HG03342 (cell line): ENCODE data around the gene TBK1.
"Not testable (repeated sequence)": the region's sequence is repeated elsewhere in the genome, so short reads cannot be mapped to it uniquely, and the experiment has no call there.

ENCODE experiments used
- ATAC-seq: cut with Tn5 transposase; IDR thresholded peaks from one replicate; pipeline ENCODE4 v1.9.1; 2021; ENCODE audit warnings: mild to moderate bottlenecking, moderate library complexity; ENCODE audit not compliant: unreplicated experiment

TBK1 gene

DNA sequence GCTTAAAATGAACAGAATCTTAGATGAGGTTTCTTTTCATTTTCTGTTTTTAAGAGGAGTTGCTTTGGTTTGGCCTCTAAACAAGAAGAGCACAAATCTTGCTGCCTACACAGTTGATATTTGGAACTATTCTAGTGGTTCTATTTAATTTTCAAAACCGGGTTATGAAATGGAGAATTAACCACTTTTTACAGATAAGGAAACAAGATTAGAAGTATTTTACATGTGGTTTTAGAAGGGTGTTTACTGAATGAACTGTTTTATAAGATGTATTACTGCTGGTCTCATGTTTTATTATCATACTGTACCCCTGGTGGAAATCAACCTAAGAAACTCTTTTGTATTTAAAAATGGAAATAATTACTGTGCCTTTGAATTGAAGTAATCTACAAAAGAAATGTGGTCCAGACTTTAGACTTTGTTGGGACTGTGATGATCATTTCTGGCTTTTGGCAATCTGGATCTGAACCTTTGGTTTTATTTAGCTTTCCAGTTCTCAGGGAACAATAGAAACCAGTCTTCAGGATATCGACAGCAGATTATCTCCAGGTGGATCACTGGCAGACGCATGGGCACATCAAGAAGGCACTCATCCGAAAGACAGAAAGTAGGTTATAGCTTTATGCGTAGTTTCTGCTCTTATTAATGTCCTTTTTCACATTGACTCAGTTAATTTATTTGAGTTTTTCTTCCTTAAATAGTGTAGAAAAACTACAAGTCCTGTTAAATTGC lies 43.2 kb downstream of the TBK1 start:
- ATAC-seq: no peak

- no peak for ATAC-seq
Measured at GRCh38 chr12:64496839-64497400, 45.0 kb downstream of the TBK1 start.

DNA sequence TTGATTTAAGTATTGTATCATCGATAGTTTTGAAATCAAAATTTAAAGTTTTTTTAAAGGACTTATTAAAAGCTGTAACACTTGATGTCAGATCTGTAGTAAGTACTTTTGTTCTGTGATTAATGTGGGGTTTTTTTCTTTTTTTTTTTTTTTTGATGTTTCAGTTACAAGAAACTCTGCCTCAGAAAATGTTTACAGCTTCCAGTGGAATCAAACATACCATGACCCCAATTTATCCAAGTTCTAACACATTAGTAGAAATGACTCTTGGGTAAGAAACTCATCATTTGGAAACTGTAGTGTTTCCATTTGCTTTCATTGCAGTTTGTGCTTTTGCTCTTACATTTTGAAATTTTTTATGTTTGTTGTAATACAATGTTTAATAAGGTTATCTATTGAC lies 45.6 kb downstream of the TBK1 start:
- ATAC-seq: no peak

- ATAC-seq: no peak
Measured at GRCh38 chr12:64497903-64498302, 46.0 kb downstream of the TBK1 start.

GRCh38 chr12:64500394-64500793 lies 48.5 kb downstream of the TBK1 start:
- ATAC-seq: no peak

- no peak for ATAC-seq
Measured at GRCh38 chr12:64501486-64501885, 49.6 kb downstream of the TBK1 start.

DNA sequence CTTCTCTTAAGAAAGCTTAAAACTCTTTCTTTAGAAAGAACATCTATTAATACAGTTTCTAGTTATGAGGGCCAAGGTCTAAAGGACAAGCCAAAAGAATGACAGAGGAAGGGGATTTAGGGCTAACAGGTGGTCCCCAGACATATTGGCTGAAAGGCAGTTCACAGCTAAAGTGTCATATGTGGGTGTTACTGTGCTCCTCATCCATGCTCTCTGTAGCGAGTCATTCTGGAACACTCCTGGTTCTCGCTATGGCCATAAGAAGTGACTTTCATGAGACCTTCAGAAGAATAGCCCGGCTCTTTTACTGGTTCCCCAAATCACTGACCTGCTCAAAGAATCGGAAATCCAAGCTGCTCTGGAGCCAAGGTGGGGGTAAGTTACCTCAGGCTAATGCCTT lies 55.0 kb downstream of the TBK1 start:
- ATAC-seq: no peak

- no peak for ATAC-seq
Measured at GRCh38 chr12:64510667-64511066, 58.7 kb downstream of the TBK1 start.

DNA sequence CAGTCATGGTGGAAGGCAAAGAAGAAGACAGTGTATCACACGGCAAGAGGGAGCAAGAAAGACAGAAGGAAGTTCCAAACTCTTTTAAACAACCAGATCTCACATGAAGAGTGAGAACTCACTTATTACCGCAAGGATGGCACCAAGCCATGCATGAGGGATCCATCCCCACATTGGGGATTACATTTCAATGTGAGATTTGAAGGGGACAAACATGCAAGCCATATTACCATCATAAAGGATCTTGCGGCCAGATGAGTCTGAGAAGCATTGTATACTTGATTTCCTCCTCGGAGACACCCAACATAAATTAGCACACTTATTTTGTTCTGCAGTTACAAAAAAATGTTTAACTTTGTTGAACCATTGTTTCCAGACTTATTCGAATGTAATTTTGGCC lies 66.5 kb downstream of the TBK1 start:
- no peak for ATAC-seq

- no peak for ATAC-seq
Measured at GRCh38 chr12:64521833-64522232, 69.9 kb downstream of the TBK1 start.

- ATAC-seq: no peak
Measured at GRCh38 chr12:64522316-64522715, 70.4 kb downstream of the TBK1 start.

DNA sequence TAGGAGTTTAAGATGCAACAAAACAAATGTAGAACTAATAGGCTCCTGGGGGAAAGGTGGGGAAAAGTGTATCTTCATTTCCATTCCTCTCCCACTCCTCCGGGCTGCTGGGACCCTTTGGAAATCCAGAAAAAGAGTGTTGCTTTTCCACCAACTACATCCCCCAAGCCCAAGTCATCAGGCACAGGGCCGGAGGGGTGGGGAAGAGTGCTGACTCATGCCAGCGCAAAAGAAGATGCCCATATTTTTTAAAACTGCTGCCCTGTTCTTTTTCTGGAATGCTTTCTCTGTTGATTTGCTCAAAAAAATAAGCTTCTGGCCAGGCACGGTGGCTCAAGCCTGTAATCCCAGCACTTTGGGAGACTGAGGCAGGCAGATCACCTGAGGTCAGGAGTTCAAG lies 70.9 kb downstream of the TBK1 start:
- ATAC-seq: no peak

DNA sequence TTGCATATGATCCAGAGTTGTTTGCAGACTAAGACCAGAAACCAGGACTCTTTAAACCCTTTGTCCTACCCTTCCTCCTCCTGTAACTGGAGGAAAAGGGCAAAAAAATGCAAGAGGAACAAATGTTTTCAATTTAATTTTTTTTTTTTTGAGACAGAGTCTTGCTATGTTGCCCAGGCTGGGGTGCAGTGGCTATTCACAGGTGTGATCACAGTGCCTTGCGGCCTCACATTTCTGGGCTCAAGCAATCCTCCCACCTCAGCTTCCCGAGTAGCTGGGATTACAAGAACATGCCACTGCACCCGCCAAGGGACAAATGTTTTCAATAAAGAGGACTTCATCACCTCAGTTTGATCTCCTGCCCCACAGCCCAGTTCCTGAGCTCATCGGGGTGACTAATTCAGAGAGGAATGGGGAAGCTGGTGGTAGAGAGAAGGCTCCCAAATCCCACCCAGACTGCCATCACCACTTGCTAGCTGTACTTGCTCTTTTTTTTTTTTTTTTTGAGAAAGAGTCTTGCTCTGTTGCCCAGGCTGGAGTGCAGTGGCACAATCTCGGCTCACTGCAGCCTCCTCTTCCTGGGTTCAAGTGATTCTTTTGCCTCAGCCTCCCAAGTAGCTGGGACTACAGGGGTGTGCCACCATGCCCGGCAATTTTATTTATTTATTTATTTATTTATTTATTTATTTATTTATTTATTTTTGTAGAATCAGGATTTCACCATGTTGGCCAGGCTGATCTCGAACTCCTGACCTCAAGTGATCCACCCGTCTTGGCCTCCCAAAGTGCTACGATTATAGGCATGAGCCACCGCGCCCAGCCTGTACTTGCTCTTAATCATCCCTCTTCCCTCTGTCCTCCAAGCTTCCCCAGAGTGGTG lies 71.9 kb downstream of the TBK1 start:
- ATAC-seq: not testable (repeated sequence)

- ATAC-seq: no peak
Measured at GRCh38 chr12:64525461-64526160, 73.7 kb downstream of the TBK1 start.

- ATAC-seq: no peak
Measured at GRCh38 chr12:64526859-64527258, 74.9 kb downstream of the TBK1 start.

DNA sequence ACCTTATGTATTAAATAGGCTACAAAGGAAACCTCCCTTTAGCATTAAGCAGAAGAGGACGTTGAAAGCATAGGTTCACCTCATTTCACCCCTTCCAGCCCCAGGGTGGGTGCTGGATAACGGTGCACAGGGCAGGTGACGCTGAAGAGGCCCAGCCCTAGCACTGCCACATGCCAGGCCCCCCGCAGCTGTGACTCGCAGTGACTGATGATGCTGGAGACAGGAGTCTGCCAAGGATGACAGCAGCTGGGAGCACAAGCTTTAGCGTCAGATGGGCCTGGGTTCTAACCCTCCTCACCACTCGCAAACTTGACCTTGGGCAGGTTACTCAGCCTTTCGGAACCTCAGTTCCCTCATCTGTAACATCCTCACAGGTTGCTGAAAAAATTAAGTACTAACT lies 76.7 kb downstream of the TBK1 start:
- ATAC-seq: no peak

GRCh38 chr12:64530566-64530965 lies 78.6 kb downstream of the TBK1 start:
- no peak for ATAC-seq

- no peak for ATAC-seq
Measured at GRCh38 chr12:64531665-64532334, 79.9 kb downstream of the TBK1 start.

- no peak for ATAC-seq
Measured at GRCh38 chr12:64532734-64533351, 80.9 kb downstream of the TBK1 start.

DNA sequence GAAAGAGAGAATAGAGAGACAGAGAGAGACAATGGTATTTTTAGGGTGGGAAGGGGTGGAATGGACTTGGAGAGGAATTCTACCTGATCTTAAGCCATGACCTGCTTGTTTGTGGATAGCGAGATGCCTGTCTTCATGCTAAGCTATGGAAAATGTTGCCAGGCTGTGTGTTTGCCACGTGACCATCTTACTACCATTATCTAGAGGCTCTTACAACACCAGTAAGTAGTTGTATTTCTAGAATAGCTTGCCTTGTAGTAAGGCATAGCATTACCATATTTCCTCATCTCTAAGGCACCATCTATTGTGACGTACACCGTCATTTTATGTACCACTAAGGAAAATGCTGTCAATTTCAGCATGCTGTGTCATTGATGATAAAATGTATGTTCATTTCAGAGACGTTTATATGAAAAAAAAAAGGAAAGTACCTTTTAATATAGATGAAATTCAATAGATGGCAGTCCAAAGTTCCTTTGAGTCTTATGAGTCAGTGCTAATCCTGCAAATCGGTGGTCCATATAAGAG lies 82.8 kb downstream of the TBK1 start:
- no peak for ATAC-seq
